ENCODE results near the gene HEATR3. TPM values are rescaled to one million over a fixed set of nuclear protein-coding genes. Genes with fewer than 3 reads are reported as not detected.

Gene HEATR3
- total RNA-seq, 4 donors from 2014 or later: 13.7 to 31.2 (median 16.4) TPM

GRCh38 chr16:50056226-50056625 is 9.5 kb upstream of the HEATR3 start:
- DNase-seq: no peak
- no peaks in the 10 kb centered on the region for H3K4me1 ChIP-seq
- WGBS, 2 donors: 93 to 95% methylated on average over 4 of the region's 4 CpGs
- H3K27ac ChIP-seq: no peak overlapping the region
- no peaks in the 10 kb centered on the region for H3K27me3 ChIP-seq
- TF ChIP-seq CTCF (IDR thresholded peaks at IDR 0.05): no peak
- TF ChIP-seq POLR2A (IDR thresholded peaks at IDR 0.05): no peak
- H3K36me3 ChIP-seq: no peaks in the 10 kb centered on the region
- H3K9me3 ChIP-seq: peaks cover 0 to 17% (median 11%) of the 10 kb centered on the region in 3 donors
- intact Hi-C loops (cut with DNase I): no loop called here
- no peak overlapping the region for H3K4me3 ChIP-seq

GRCh38 chr16:50058091-50058771 is 7.5 kb upstream of the HEATR3 start:
- no peaks in the 10 kb centered on the region for H3K36me3 ChIP-seq
- DNase-seq: no peak
- no peak overlapping the region for H3K27ac ChIP-seq
- H3K9me3 ChIP-seq: peaks cover 0 to 17% (median 11%) of the 10 kb centered on the region in 3 donors
- no peak overlapping the region for H3K4me3 ChIP-seq
- H3K4me1 ChIP-seq: no peaks in the 10 kb centered on the region
- TF ChIP-seq POLR2A (IDR thresholded peaks at IDR 0.05): no peak
- no peak for TF ChIP-seq CTCF (IDR thresholded peaks at IDR 0.05)
- WGBS, 2 donors: 87 to 89% methylated on average over 13 to 15 of the region's 28 CpGs
- no peaks in the 10 kb centered on the region for H3K27me3 ChIP-seq
- intact Hi-C loops (cut with DNase I): no loop called here

- H3K27me3 ChIP-seq: no peaks in the 10 kb centered on the region
- intact Hi-C loops (cut with DNase I): no loop called here
- H3K36me3 ChIP-seq: no peaks in the 10 kb centered on the region
- DNase-seq: no peak
- no peak overlapping the region for H3K4me3 ChIP-seq
- H3K9me3 ChIP-seq: peaks cover 0 to 17% (median 11%) of the 10 kb centered on the region in 3 donors
- no peaks in the 10 kb centered on the region for H3K4me1 ChIP-seq
- TF ChIP-seq CTCF (IDR thresholded peaks at IDR 0.05) (no peak), POLR2A (IDR thresholded peaks at IDR 0.05) (no peak)
- no peak overlapping the region for H3K27ac ChIP-seq
- 87 to 92% methylated on average over 9 to 10 of the region's 10 CpGs for WGBS, 2 donors
These were observed 6.7 kb upstream of the HEATR3 start for GRCh38 chr16:50059111-50059510.

- TF ChIP-seq POLR2A (IDR thresholded peaks at IDR 0.05) (no peak), CTCF (IDR thresholded peaks at IDR 0.05) (no peak)
- no peak overlapping the region for H3K4me3 ChIP-seq
- DNase-seq: no peak
- WGBS, 2 donors: 50 to 69% methylated on average over 2 to 3 of the region's 3 CpGs
- H3K27me3 ChIP-seq: no peaks in the 10 kb centered on the region
- H3K27ac ChIP-seq: no peak overlapping the region
- peaks cover 0 to 17% (median 11%) of the 10 kb centered on the region in 3 donors for H3K9me3 ChIP-seq
- no peaks in the 10 kb centered on the region for H3K36me3 ChIP-seq
- intact Hi-C loops (cut with DNase I): no loop called here
- no peaks in the 10 kb centered on the region for H3K4me1 ChIP-seq
These were observed 6.1 kb upstream of the HEATR3 start for GRCh38 chr16:50059669-50060068.

GRCh38 chr16:50061326-50061725 is 4.4 kb upstream of the HEATR3 start:
- 54 to 81% methylated on average over 1 of the region's 1 CpG for WGBS, 2 donors
- no peak overlapping the region for H3K4me3 ChIP-seq
- no peaks in the 10 kb centered on the region for H3K36me3 ChIP-seq
- intact Hi-C loops (cut with DNase I): no loop called here
- H3K27me3 ChIP-seq: no peaks in the 10 kb centered on the region
- no peak for DNase-seq
- peaks cover 0 to 4% (median 1%) of the 10 kb centered on the region in 3 donors for H3K4me1 ChIP-seq
- H3K9me3 ChIP-seq: peaks cover 0 to 7% (median 5%) of the 10 kb centered on the region in 3 donors
- no peak overlapping the region for H3K27ac ChIP-seq
- TF ChIP-seq POLR2A (IDR thresholded peaks at IDR 0.05): no peak
- TF ChIP-seq CTCF (IDR thresholded peaks at IDR 0.05): no peak

Data from esophagus squamous epithelium (tissue), 5 donors.